ENCODE data around the gene CNTNAP5. TPM values are rescaled to one million over a fixed set of nuclear protein-coding genes. Genes with fewer than 3 reads are reported as not detected.

The CNTNAP5 gene
- total and polyA plus RNA-seq, 5 donors: not detected

GRCh38 chr2:124032799-124033198 is 7.7 kb downstream of the CNTNAP5 start:
- ATAC-seq: no peak
- no peak overlapping the region for H3K4me3 ChIP-seq (ENCODE audit: low read length)
- DNase-seq: no peak
- H3K27me3 ChIP-seq (ENCODE audit: control insufficient read depth, insufficient read depth): no peaks in the 10 kb centered on the region
- no peaks in the 10 kb centered on the region for H3K9me3 ChIP-seq (ENCODE audit: control insufficient read depth, low read length)
- H3K27ac ChIP-seq (ENCODE audit: low read length): no peak overlapping the region
- WGBS: 49% methylated on average over 3 of the region's 3 CpGs
- intact Hi-C loops (cut with DNase I): no loop called here
- H3K4me1 ChIP-seq (ENCODE audit: control insufficient read depth, insufficient read depth, low read length): no peaks in the 10 kb centered on the region

- no peaks in the 10 kb centered on the region for H3K27me3 ChIP-seq (ENCODE audit: control insufficient read depth, insufficient read depth)
- H3K9me3 ChIP-seq (ENCODE audit: control insufficient read depth, low read length): no peaks in the 10 kb centered on the region
- no peak overlapping the region for H3K4me3 ChIP-seq (ENCODE audit: low read length)
- H3K4me1 ChIP-seq (ENCODE audit: control insufficient read depth, insufficient read depth, low read length): no peaks in the 10 kb centered on the region
- no peak overlapping the region for H3K27ac ChIP-seq (ENCODE audit: low read length)
- ATAC-seq: no peak
- intact Hi-C loops (cut with DNase I): no loop called here
- 71% methylated on average over 2 of the region's 2 CpGs for WGBS
- DNase-seq: no peak
Observed at GRCh38 chr2:124034265-124034664, 9.2 kb downstream of the CNTNAP5 start.

- no peaks in the 10 kb centered on the region for H3K4me1 ChIP-seq (ENCODE audit: control insufficient read depth, insufficient read depth, low read length)
- H3K27ac ChIP-seq (ENCODE audit: low read length): no peak overlapping the region
- no peaks in the 10 kb centered on the region for H3K9me3 ChIP-seq (ENCODE audit: control insufficient read depth, low read length)
- no peaks in the 10 kb centered on the region for H3K27me3 ChIP-seq (ENCODE audit: control insufficient read depth, insufficient read depth)
- H3K4me3 ChIP-seq (ENCODE audit: low read length): no peak overlapping the region
- 71% methylated on average over 1 of the region's 1 CpG for WGBS
- DNase-seq (no peak), ATAC-seq (no peak)
- intact Hi-C loops (cut with DNase I): no loop called here
Observed at GRCh38 chr2:124035001-124035400, 9.9 kb downstream of the CNTNAP5 start.

GRCh38 chr2:124039032-124039431 is 13.9 kb downstream of the CNTNAP5 start:
- Histone ChIP-seq H3K27me3 (ENCODE audit: control insufficient read depth, insufficient read depth) (no peaks in the 10 kb centered on the region), H3K4me1 (ENCODE audit: control insufficient read depth, insufficient read depth, low read length) (no peaks in the 10 kb centered on the region), H3K4me3 (ENCODE audit: low read length) (no peak overlapping the region), H3K9me3 (ENCODE audit: control insufficient read depth, low read length) (no peaks in the 10 kb centered on the region), H3K27ac (ENCODE audit: low read length) (no peak overlapping the region)
- WGBS: 42% methylated on average over 2 of the region's 2 CpGs
- intact Hi-C loops (cut with DNase I): no loop called here
- ATAC-seq (no peak), DNase-seq (no peak)

GRCh38 chr2:124039762-124040291 is 14.7 kb downstream of the CNTNAP5 start:
- ATAC-seq: no peak
- intact Hi-C loops (cut with DNase I): no loop called here
- no peaks in the 10 kb centered on the region for H3K27me3 ChIP-seq (ENCODE audit: control insufficient read depth, insufficient read depth)

GRCh38 chr2:124045894-124046293 is 20.8 kb downstream of the CNTNAP5 start:
- Histone ChIP-seq H3K27me3 (ENCODE audit: control insufficient read depth, insufficient read depth) (no peaks in the 10 kb centered on the region), H3K4me3 (ENCODE audit: low read length) (no peak overlapping the region), H3K4me1 (ENCODE audit: control insufficient read depth, insufficient read depth, low read length) (no peaks in the 10 kb centered on the region), H3K9me3 (ENCODE audit: control insufficient read depth, low read length) (no peaks in the 10 kb centered on the region), H3K27ac (ENCODE audit: low read length) (no peak overlapping the region)
- DNase-seq: no peak
- WGBS: 72% methylated on average over 2 of the region's 2 CpGs
- ATAC-seq: no peak
- intact Hi-C loops (cut with DNase I): no loop called here

More at GRCh38 chr2:124039762-124040291, 14.7 kb downstream of the CNTNAP5 start:
- Histone ChIP-seq H3K27ac (ENCODE audit: low read length) (no peak overlapping the region), H3K4me3 (ENCODE audit: low read length) (no peak overlapping the region), H3K9me3 (ENCODE audit: control insufficient read depth, low read length) (no peaks in the 10 kb centered on the region), H3K4me1 (ENCODE audit: control insufficient read depth, insufficient read depth, low read length) (no peaks in the 10 kb centered on the region)
- WGBS: 86% methylated on average over 4 of the region's 4 CpGs
- DNase-seq: no peak

- Histone ChIP-seq H3K4me1 (ENCODE audit: control insufficient read depth, insufficient read depth, low read length) (no peaks in the 10 kb centered on the region), H3K27ac (ENCODE audit: low read length) (no peak overlapping the region), H3K4me3 (ENCODE audit: low read length) (no peak overlapping the region), H3K9me3 (ENCODE audit: control insufficient read depth, low read length) (no peaks in the 10 kb centered on the region), H3K27me3 (ENCODE audit: control insufficient read depth, insufficient read depth) (no peaks in the 10 kb centered on the region)
- intact Hi-C loops (cut with DNase I): no loop called here
- 78% methylated on average over 3 of the region's 3 CpGs for WGBS
- DNase-seq (no peak), ATAC-seq (no peak)
Observed at GRCh38 chr2:124046332-124046731, 21.2 kb downstream of the CNTNAP5 start.

GRCh38 chr2:124048102-124048501 is 23.0 kb downstream of the CNTNAP5 start:
- DNase-seq: no peak
- H3K27ac ChIP-seq (ENCODE audit: low read length): no peak overlapping the region
- 53% methylated on average over 2 of the region's 2 CpGs for WGBS
- no peaks in the 10 kb centered on the region for H3K4me1 ChIP-seq (ENCODE audit: control insufficient read depth, insufficient read depth, low read length)
- intact Hi-C loops (cut with DNase I): no loop called here
- no peaks in the 10 kb centered on the region for H3K27me3 ChIP-seq (ENCODE audit: control insufficient read depth, insufficient read depth)
- no peak overlapping the region for H3K4me3 ChIP-seq (ENCODE audit: low read length)
- no peak for ATAC-seq
- H3K9me3 ChIP-seq (ENCODE audit: control insufficient read depth, low read length): no peaks in the 10 kb centered on the region

- Histone ChIP-seq H3K27ac (ENCODE audit: low read length) (no peak overlapping the region), H3K9me3 (ENCODE audit: control insufficient read depth, low read length) (no peaks in the 10 kb centered on the region), H3K4me1 (ENCODE audit: control insufficient read depth, insufficient read depth, low read length) (no peaks in the 10 kb centered on the region), H3K4me3 (ENCODE audit: low read length) (no peak overlapping the region), H3K27me3 (ENCODE audit: control insufficient read depth, insufficient read depth) (no peaks in the 10 kb centered on the region)
- intact Hi-C loops (cut with DNase I): no loop called here
- DNase-seq: no peak
- WGBS: 84% methylated on average over 2 of the region's 2 CpGs
- ATAC-seq: no peak
Observed at GRCh38 chr2:124048664-124049063, 23.6 kb downstream of the CNTNAP5 start.

GRCh38 chr2:124049136-124049535 is 24.0 kb downstream of the CNTNAP5 start:
- intact Hi-C loops (cut with DNase I): no loop called here

GRCh38 chr2:124050833-124051497 is 25.9 kb downstream of the CNTNAP5 start:
- Histone ChIP-seq H3K9me3 (ENCODE audit: control insufficient read depth, low read length) (no peaks in the 10 kb centered on the region), H3K27me3 (ENCODE audit: control insufficient read depth, insufficient read depth) (no peaks in the 10 kb centered on the region), H3K4me1 (ENCODE audit: control insufficient read depth, insufficient read depth, low read length) (no peaks in the 10 kb centered on the region), H3K4me3 (ENCODE audit: low read length) (no peak overlapping the region), H3K27ac (ENCODE audit: low read length) (no peak overlapping the region)
- DNase-seq (no peak), ATAC-seq (no peak)
- 77% methylated on average over 2 of the region's 2 CpGs for WGBS
- intact Hi-C loops (cut with DNase I): no loop called here

More at GRCh38 chr2:124049136-124049535, 24.0 kb downstream of the CNTNAP5 start:
- no peaks in the 10 kb centered on the region for H3K9me3 ChIP-seq (ENCODE audit: control insufficient read depth, low read length)
- WGBS: 68% methylated on average over 4 of the region's 4 CpGs
- no peak for ATAC-seq
- no peaks in the 10 kb centered on the region for H3K27me3 ChIP-seq (ENCODE audit: control insufficient read depth, insufficient read depth)
- no peak overlapping the region for H3K27ac ChIP-seq (ENCODE audit: low read length)
- no peaks in the 10 kb centered on the region for H3K4me1 ChIP-seq (ENCODE audit: control insufficient read depth, insufficient read depth, low read length)
- no peak overlapping the region for H3K4me3 ChIP-seq (ENCODE audit: low read length)
- no peak for DNase-seq

- Histone ChIP-seq H3K27ac (ENCODE audit: low read length) (no peak overlapping the region), H3K4me1 (ENCODE audit: control insufficient read depth, insufficient read depth, low read length) (no peaks in the 10 kb centered on the region), H3K27me3 (ENCODE audit: control insufficient read depth, insufficient read depth) (no peaks in the 10 kb centered on the region), H3K4me3 (ENCODE audit: low read length) (no peak overlapping the region), H3K9me3 (ENCODE audit: control insufficient read depth, low read length) (no peaks in the 10 kb centered on the region)
- no peak for ATAC-seq
- intact Hi-C loops (cut with DNase I): no loop called here
- no peak for DNase-seq
- 77% methylated on average over 3 of the region's 3 CpGs for WGBS
Observed at GRCh38 chr2:124053796-124054195, 28.7 kb downstream of the CNTNAP5 start.

Data from right cardiac atrium (tissue), 5 donors.